H1 (cell line): ENCODE measurements around the gene RRP12. TPM values are rescaled to one million over a fixed set of nuclear protein-coding genes. Genes with fewer than 3 reads are reported as not detected.

ENCODE experiments used
- CTCF ChIA-PET: fragments of 300-600 bp; sonication (Branson Sonifier 250); formaldehyde crosslinking; loops from one replicate; lab custom pipeline; 2021; ENCODE audit not compliant: partially characterized antibody; lab: Charles Lee
- POLR2A ChIA-PET: fragments of 300-600 bp; sonication (Branson Sonifier 250); formaldehyde crosslinking; loops from one replicate; lab custom pipeline; 2021; ENCODE audit warnings: inconsistent platforms; ENCODE audit not compliant: partially characterized antibody; lab: Charles Lee
- DNase-seq, 2 experiments: peaks; one replicate each; pipeline versions ENCODE4 v3.0.0 to v3.0.0-alpha.2; 2010 to 2022; ENCODE audit warnings: low spot score in 2 of 2, low read depth in 1 of 2, mixed read lengths in 1 of 2
- FAIRE-seq: peaks from 2 replicates; lab custom pipeline; 2011; peaks lifted over from hg19 to GRCh38; lab: Jason Lieb, UNC
- H2AFZ ChIP-seq: 2 replicates; pipeline ENCODE4 v1.8.1; 2012; ENCODE audit warnings: low read length, inconsistent platforms
- H2AK5ac ChIP-seq: 2 replicates; pipeline ENCODE4 v1.6.1; 2013; ENCODE audit warnings: low read depth, low read length
- H2BK120ac ChIP-seq: replicated peaks from 2 replicates; pipeline ENCODE3; 2013; ENCODE audit warnings: low read depth, low read length, inconsistent platforms
- H2BK12ac ChIP-seq: 2 replicates; pipeline ENCODE4 v1.6.1; 2013; ENCODE audit warnings: low read depth, low read length
- H2BK15ac ChIP-seq: 2 replicates; pipeline ENCODE4 v1.6.1; 2013; ENCODE audit warnings: low read length
- H2BK20ac ChIP-seq: 2 replicates; pipeline ENCODE4 v1.6.1; 2013; ENCODE audit warnings: low read length
- H2BK5ac ChIP-seq: 2 replicates; pipeline ENCODE4 v1.6.1; 2013; ENCODE audit warnings: low read depth, low read length
- H3K14ac ChIP-seq: 2 replicates; pipeline ENCODE4 v1.6.1; 2013; ENCODE audit warnings: inconsistent platforms; ENCODE audit not compliant: insufficient read length
- H3K18ac ChIP-seq: 2 replicates; pipeline ENCODE4 v1.6.1; 2013; ENCODE audit warnings: low read length; ENCODE audit errors: extremely low read depth
- H3K23ac ChIP-seq: 2 replicates; pipeline ENCODE4 v1.6.1; 2013; ENCODE audit warnings: inconsistent platforms; ENCODE audit not compliant: insufficient read length
- H3K23me2 ChIP-seq: 2 replicates; pipeline ENCODE4 v1.6.1; 2013; ENCODE audit warnings: low read depth, low read length
- H3K27ac ChIP-seq: 2 replicates; pipeline ENCODE4 v1.6.1; 2011; ENCODE audit warnings: low read depth, low read length, inconsistent platforms
- H3K27me3 ChIP-seq, 4 experiments: replicated peaks in 1 of 4; 1 replicate in 1 of 4; 2 replicates in 3 of 4; pipeline versions ENCODE4 v1.6.1 to v1.8.1; 2011 to 2013; ENCODE audit warnings: low read length in 3 of 4, mild to moderate bottlenecking in 3 of 4, inconsistent platforms in 2 of 4, mixed read lengths in 2 of 4, moderate library complexity in 1 of 4; ENCODE audit not compliant: control insufficient read depth in 3 of 4, insufficient read depth in 3 of 4; ENCODE audit errors: extremely low read depth in 1 of 4
- H3K36me3 ChIP-seq, 4 experiments: 2 replicates each; pipeline versions ENCODE4 v1.6.1 to v1.8.1; 2011 to 2013; ENCODE audit warnings: mild to moderate bottlenecking in 4 of 4, low read length in 3 of 4, moderate library complexity in 2 of 4, control low read depth in 1 of 4, inconsistent platforms in 1 of 4; ENCODE audit not compliant: insufficient read depth in 4 of 4, control insufficient read depth in 2 of 4
- H3K4ac ChIP-seq: replicated peaks from 2 replicates; pipeline ENCODE3; 2013; ENCODE audit warnings: low read length, low read depth, mixed read lengths, inconsistent platforms; ENCODE audit not compliant: insufficient read length
- H3K4me1 ChIP-seq, 4 experiments: replicated peaks in 1 of 4; 1 replicate in 1 of 4; 2 replicates in 3 of 4; pipeline versions ENCODE4 v1.6.1 to v1.8.1; 2011 to 2013; ENCODE audit warnings: low read length in 3 of 4, inconsistent platforms in 2 of 4, mixed read lengths in 1 of 4; ENCODE audit not compliant: insufficient read depth in 4 of 4, control insufficient read depth in 3 of 4
- H3K4me2 ChIP-seq, 2 experiments: 2 replicates each; pipeline versions ENCODE4 v1.6.1 to v1.8.1; 2011 to 2013; ENCODE audit warnings: low read depth in 2 of 2, low read length in 2 of 2, control low read depth in 1 of 2, inconsistent platforms in 1 of 2, mild to moderate bottlenecking in 1 of 2; ENCODE audit not compliant: insufficient read depth in 1 of 2
- H3K4me3 ChIP-seq, 4 experiments: fragments of 200-600, 300-600 bp in 1 of 4; sonication (generic), shearing (Covaris generic), sonication (Bioruptor Twin) in 1 of 4; 2 replicates each; pipeline versions ENCODE4 v1.5.1 to v1.8.1; 2011 to 2016; ENCODE audit warnings: low read length in 4 of 4, low read depth in 3 of 4, control low read depth in 2 of 4, inconsistent platforms in 2 of 4, mild to moderate bottlenecking in 2 of 4, mixed read lengths in 1 of 4, moderate library complexity in 1 of 4; ENCODE audit not compliant: insufficient read depth in 2 of 4; ENCODE audit errors: extremely low read depth in 1 of 4
- H3K56ac ChIP-seq: replicated peaks from 2 replicates; pipeline ENCODE3; 2013; ENCODE audit warnings: low read depth, mild to moderate bottlenecking, mixed read lengths, low read length, inconsistent platforms; ENCODE audit not compliant: insufficient read length
- H3K79me1 ChIP-seq: 2 replicates; pipeline ENCODE4 v1.6.1; 2013; ENCODE audit warnings: low read depth, low read length, control low read depth
- H3K79me2 ChIP-seq, 2 experiments: 2 replicates each; pipeline versions ENCODE4 v1.6.1 to v1.8.1; 2012 to 2013; ENCODE audit warnings: low read length in 2 of 2, mild to moderate bottlenecking in 2 of 2, inconsistent platforms in 1 of 2; ENCODE audit not compliant: insufficient read depth in 2 of 2, control insufficient read depth in 1 of 2
- H3K9ac ChIP-seq, 4 experiments: replicated peaks in 1 of 4; 1 replicate in 1 of 4; 2 replicates in 3 of 4; pipeline versions ENCODE4 v1.6.1 to v1.8.1; 2011 to 2013; ENCODE audit warnings: low read depth in 3 of 4, low read length in 3 of 4, control low read depth in 2 of 4, mild to moderate bottlenecking in 2 of 4, moderate library complexity in 2 of 4, inconsistent platforms in 1 of 4; ENCODE audit errors: extremely low read depth in 1 of 4
- H3K9me3 ChIP-seq, 2 experiments: 2 replicates each; pipeline versions ENCODE4 v1.6.1 to v1.8.1; 2012 to 2013; ENCODE audit warnings: mild to moderate bottlenecking in 2 of 2, moderate library complexity in 2 of 2, control low read depth in 1 of 2, inconsistent platforms in 1 of 2, low read depth in 1 of 2, low read length in 1 of 2, mixed read lengths in 1 of 2; ENCODE audit not compliant: insufficient read depth in 2 of 2
- H4K20me1 ChIP-seq, 2 experiments: replicated peaks in 1 of 2; 2 replicates each; pipeline versions ENCODE3 to v1.8.1; 2011 to 2013; ENCODE audit warnings: inconsistent platforms in 2 of 2, low read length in 2 of 2, mild to moderate bottlenecking in 1 of 2; ENCODE audit not compliant: insufficient read depth in 2 of 2, control insufficient read depth in 1 of 2
- H4K5ac ChIP-seq: 2 replicates; pipeline ENCODE4 v1.6.1; 2013; ENCODE audit warnings: low read length, low read depth, mixed read lengths, inconsistent platforms; ENCODE audit not compliant: insufficient read length
- H4K8ac ChIP-seq: 2 replicates; pipeline ENCODE4 v1.8.0; 2013; ENCODE audit warnings: mild to moderate bottlenecking, moderate library complexity, low read length, inconsistent platforms; ENCODE audit not compliant: insufficient read depth; ENCODE audit errors: extremely low read depth
- H4K91ac ChIP-seq: replicated peaks from 2 replicates; pipeline ENCODE3; 2013; ENCODE audit warnings: low read length, mixed read lengths, inconsistent platforms; ENCODE audit not compliant: insufficient read length
- BRCA1 ChIP-seq: IDR thresholded peaks from 2 replicates; pipeline ENCODE4 v1.6.1; 2012; ENCODE audit warnings: low read depth, low read length, improper control_type of control experiment
- SIN3A ChIP-seq, 2 experiments: IDR thresholded peaks in 1 of 2; conservative IDR thresholded peaks in 1 of 2; 2 replicates each; pipeline ENCODE4 v1.6.1; 2011 to 2012; ENCODE audit warnings: low read length in 2 of 2, improper control_type of control experiment in 1 of 2, low read depth in 1 of 2, mild to moderate bottlenecking in 1 of 2
- TAF1 ChIP-seq: IDR thresholded peaks from 2 replicates; pipeline ENCODE4 v1.6.1; 2011; ENCODE audit warnings: mild to moderate bottlenecking, low read depth, low read length
- WGBS, 2 experiments: shearing (Covaris generic) in 1 of 2; methylation state at CpG; one replicate each; pipeline versions ENCODE4 v1.1.6 to v1.1.7; 2013 to 2015; ENCODE audit warnings: low lambda C conversion rate in 2 of 2, mixed read lengths in 2 of 2, inconsistent platforms in 1 of 2, low coverage in 1 of 2, missing lambda C conversion rate in 1 of 2; ENCODE audit not compliant: insufficient replicate concordance in 2 of 2, insufficient coverage in 1 of 2, insufficient read length in 1 of 2; ENCODE audit errors: extremely low coverage in 1 of 2, missing lambda C conversion rate in 1 of 2; 5-methylcytosine and 5-hydroxymethylcytosine counted together
- polyA plus RNA-seq, 7 experiments: library from polyadenylated mRNA; depleted of rRNA in 3 of 7; stranded (reverse) in 5 of 7; unstranded in 2 of 7; fragments of >200 nt in 5 of 7; fragments of 200-250 nt in 2 of 7; gene quantifications; 1 replicate in 5 of 7; 2 replicates in 1 of 7; 4 replicates in 1 of 7; pipeline versions ENCODE4 v1.2.1 to v1.2.3, GENCODE V29; 2011 to 2013; ENCODE audit warnings: missing spikeins in 2 of 7, mixed read lengths in 2 of 7
- total RNA-seq: library from RNA; stranded (reverse); fragmentation: NEBNext Ultra II Directional; extraction: Animal tissue kit (Norgen Biotek cat#: 25700); gene quantifications from 2 replicates; pipeline ENCODE4 v1.2.1, GENCODE V29; 2021
- TF ChIP-seq, protein P1 (sequence below): IDR thresholded peaks from 2 replicates; pipeline ENCODE4 v1.6.1; 2012; ENCODE audit warnings: inconsistent platforms

The RRP12 gene
- total and polyA plus RNA-seq, 2 of the 8 experiments (the other 6 are each of a cell fraction or from before 2014, with no cell fraction given): 21.0 to 65.8 TPM

DNA sequence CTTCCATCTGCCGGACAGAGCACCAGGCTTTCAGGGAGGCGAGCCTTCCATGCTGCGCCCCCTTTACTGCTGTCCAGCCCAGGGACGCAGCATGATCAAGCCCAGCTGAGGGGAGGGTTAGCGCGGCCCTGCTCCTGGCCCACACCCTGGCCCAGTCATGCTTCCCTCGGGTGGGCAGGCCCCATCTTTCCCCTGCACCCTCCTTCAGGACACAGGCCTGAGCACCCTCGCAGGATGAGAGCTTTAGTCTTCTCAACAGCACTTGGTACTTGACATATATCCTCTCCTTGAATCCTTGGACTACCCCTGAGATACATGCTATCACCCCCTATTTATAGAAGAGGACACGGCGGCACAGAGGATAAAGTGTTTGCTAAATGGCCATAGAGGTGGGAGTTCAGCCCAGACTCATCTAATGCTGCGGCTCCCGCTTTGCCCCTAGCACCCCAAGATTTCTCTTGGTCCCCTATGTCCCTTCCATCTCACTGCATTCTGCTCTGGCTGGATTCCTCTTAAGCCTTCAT, 34.0 kb downstream of the RRP12 start:
- no peaks in the 10 kb centered on the region for H3K79me2 ChIP-seq
- no peak overlapping the region for H2BK20ac ChIP-seq
- no peak overlapping the region for H2BK15ac ChIP-seq
- H3K56ac ChIP-seq: no peak overlapping the region
- H2AK5ac ChIP-seq: no peak overlapping the region
- H4K91ac ChIP-seq: no peak overlapping the region
- no peak overlapping the region for H2AFZ ChIP-seq
- ChIA-PET CTCF (interaction anchor here (0.8 to 2.0 kb wide), 2 partner anchors 11 to 260 kb away, joined by 3 to 6 read pairs; no protein-coding TSS in a partner anchor), POLR2A (interaction anchor here (1.5 to 2.3 kb wide), 2 partner anchors 10 to 34 kb away, joined by 4 read pairs; partner anchors contain the start of gene RRP12)
- H3K18ac ChIP-seq: no peak overlapping the region
- DNase-seq: no peak
- no peak for FAIRE-seq
- H3K4ac ChIP-seq: no peak overlapping the region
- no peak overlapping the region for H3K4me3 ChIP-seq
- H3K36me3 ChIP-seq: peaks cover 30 to 57% (median 55%) of the 10 kb centered on the region in 4 experiments
- WGBS, 2 experiments: 87% methylated on average over 12 of the region's 12 CpGs; no CpG with 5 or more reads in 1 of the 2 experiments
- H4K5ac ChIP-seq: no peak overlapping the region
- H3K23ac ChIP-seq: no peak overlapping the region
- H3K9ac ChIP-seq: no peak overlapping the region
- TF ChIP-seq TAF1: no peak
- TF ChIP-seq, protein P1, sequence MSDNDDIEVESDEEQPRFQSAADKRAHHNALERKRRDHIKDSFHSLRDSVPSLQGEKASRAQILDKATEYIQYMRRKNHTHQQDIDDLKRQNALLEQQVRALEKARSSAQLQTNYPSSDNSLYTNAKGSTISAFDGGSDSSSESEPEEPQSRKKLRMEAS: no peak
- no peak for TF ChIP-seq BRCA1
- TF ChIP-seq SIN3A (conservative IDR thresholded peaks at IDR 0.05 in 1 of 2, IDR thresholded peaks at IDR 0.05 in 1 of 2; ENCODE audit: low read depth in 1 of 2, low read length in 2 of 2): no peak
- H3K23me2 ChIP-seq: no peaks in the 10 kb centered on the region
- no peaks in the 10 kb centered on the region; a peak in 1 of 7 replicates for H3K4me1 ChIP-seq
- H3K27ac ChIP-seq: no peak overlapping the region
- no peak overlapping the region for H3K14ac ChIP-seq
- H3K79me1 ChIP-seq: no peaks in the 10 kb centered on the region; the same call in 1 of the 2 replicates
- H3K27me3 ChIP-seq: no peaks in the 10 kb centered on the region
- H2BK120ac ChIP-seq: no peak overlapping the region
- no peak overlapping the region for H2BK5ac ChIP-seq
- no peak overlapping the region for H2BK12ac ChIP-seq
- H3K9me3 ChIP-seq: no peaks in the 10 kb centered on the region
- no peak overlapping the region for H3K4me2 ChIP-seq
- no peak overlapping the region; the same call in 1 of the 2 replicates for H4K8ac ChIP-seq
- peaks cover 0 to 14% of the 10 kb centered on the region in 2 experiments for H4K20me1 ChIP-seq
